SIG-M5 treated with dmso at 0.1 percent for 504 hours (cell line): ENCODE measurements around the gene MTG2.

Source experiments
- DNase-seq: peaks from one replicate; lab custom pipeline; 2025; ENCODE audit not compliant: unreplicated experiment; lab: John Stamatoyannopoulos, UW

MTG2 gene, protein sequence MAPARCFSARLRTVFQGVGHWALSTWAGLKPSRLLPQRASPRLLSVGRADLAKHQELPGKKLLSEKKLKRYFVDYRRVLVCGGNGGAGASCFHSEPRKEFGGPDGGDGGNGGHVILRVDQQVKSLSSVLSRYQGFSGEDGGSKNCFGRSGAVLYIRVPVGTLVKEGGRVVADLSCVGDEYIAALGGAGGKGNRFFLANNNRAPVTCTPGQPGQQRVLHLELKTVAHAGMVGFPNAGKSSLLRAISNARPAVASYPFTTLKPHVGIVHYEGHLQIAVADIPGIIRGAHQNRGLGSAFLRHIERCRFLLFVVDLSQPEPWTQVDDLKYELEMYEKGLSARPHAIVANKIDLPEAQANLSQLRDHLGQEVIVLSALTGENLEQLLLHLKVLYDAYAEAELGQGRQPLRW

DNA sequence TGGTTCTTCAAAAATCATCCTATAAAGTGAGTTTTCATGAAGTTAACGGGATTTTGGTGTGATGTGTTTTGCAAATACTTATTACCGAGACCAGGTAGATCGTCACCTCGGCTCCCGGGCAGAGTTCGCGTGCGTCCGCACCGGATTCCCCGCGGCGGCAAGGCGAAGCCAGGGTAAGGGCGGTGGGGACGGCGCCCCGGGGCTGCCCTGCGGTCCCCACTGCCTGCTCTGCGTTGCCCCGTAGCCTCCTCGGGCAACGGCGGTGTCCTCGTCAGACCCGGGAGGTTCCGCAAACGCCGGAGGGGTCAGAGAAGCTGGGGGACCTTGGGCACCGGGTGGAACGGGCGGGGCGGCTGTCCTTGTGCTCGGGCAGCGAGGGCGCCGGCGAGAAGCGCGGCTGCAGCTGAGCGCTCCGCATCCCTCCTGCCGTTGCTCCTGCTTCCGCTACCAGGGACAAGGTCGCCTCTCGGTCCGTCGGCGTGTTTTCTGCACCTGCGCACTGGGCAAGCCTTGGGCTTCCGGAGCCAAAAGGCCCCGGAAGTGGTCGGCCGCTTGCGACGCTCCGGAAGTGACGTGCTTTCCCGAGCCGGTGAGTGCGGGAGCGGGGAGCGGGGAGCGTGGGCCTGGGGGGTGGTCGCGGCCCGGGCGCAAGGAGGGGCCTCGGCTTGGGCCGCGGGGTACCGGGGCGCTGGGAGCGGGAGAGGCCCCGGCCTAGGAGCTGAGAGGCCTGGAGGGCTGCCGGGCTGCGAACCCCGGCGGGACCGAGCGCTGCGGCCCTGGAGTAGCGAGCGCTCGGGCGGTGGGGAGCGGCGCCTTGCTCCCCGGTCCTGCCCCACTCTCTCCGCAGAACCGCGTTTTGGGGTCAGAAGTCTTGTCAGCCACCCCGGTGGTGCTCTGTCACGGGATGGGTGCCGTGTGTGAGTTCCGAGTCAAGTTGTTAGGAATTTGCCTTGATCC, at the start of gene MTG2:
Gene MTG2, plus strand, starts transcription at position 560 of the 957 bp plus-strand sequence. CDS start 10,393 bp downstream, outside the sequence.
- peak; percentile 97 for DNase-seq

DNA sequence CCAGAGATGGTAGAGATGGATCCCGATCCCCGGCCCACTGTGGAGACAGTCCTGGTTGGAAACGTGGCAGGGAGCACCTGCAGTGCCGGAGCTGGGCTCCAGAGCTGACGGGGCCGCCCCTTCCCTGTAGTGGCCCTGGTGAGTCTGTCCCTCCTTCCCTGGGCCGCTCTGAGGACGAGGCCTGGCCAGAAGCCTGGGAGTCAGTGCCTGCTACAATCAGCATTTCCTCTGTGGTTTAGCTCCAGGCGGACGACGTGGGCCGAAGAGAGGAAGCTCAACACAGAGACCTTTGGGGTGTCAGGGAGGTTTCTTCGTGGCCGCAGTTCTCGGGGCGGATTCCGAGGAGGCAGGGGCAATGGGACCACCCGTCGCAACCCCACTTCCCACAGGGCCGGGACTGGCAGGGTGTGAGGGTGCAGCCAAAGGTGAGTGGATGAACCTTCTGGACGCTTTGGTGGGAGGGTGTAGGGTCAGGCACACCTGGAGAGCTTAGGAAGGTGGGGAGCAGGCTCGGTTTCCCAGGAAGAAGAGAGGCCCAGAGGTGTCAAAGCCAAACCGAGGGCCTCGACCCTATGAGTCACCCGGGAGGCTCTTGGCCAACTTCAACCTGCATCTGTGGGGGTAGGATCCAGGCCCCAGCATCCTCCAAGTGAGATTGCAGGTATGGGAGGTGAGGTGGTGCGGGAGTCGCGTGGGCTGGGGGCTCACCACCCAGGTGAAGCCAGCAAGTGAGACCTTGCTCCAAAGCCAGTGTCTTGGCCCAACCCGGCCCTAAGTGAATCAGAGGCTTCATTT, 49.6 kb upstream of the MTG2 start:
- no peak for DNase-seq

DNA sequence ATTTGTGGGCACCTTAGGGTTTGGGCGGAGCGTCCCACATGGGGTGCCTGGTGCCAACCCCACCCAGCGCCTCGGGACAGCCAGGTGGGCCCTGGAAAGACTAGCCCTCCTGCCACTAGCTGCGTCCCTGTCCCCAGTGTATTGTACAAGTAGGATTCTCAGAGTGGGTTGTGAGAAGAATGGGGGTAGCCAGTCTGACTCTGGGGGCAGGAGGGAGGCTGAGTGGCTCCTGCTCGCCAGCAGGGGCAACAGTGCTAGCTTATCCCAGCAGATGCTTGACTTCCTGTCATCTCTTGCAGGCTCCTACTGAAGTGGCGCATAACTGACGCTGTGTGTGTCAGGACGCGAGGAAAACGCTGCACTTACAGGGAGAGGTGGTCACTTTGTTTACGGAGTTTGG, 49.0 kb upstream of the MTG2 start:
- DNase-seq = peak; percentile 22

DNA sequence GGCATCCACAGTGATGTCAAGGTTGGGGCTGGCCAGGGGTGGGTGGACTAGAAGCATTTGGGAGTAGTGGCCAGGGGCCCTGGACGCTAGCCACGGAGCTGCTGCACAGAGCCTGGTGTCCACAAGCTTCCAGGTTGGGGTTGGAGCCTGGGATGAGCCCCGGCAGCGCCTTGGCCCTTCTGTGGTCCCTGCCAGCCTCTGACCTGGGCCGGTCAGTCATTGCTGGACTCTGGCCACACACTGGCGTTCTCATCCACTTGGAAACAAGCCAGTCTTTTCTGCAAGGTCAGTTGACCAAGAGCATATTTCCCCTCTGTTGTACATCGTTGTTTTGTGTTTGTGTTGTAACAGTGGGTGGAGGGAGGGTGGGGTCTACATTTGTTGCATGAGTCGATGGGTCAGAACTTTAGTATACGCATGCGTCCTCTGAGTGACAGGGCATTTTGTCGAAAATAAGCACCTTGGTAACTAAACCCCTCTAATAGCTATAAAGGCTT, 48.0 kb upstream of the MTG2 start:
- DNase-seq = no peak

DNA sequence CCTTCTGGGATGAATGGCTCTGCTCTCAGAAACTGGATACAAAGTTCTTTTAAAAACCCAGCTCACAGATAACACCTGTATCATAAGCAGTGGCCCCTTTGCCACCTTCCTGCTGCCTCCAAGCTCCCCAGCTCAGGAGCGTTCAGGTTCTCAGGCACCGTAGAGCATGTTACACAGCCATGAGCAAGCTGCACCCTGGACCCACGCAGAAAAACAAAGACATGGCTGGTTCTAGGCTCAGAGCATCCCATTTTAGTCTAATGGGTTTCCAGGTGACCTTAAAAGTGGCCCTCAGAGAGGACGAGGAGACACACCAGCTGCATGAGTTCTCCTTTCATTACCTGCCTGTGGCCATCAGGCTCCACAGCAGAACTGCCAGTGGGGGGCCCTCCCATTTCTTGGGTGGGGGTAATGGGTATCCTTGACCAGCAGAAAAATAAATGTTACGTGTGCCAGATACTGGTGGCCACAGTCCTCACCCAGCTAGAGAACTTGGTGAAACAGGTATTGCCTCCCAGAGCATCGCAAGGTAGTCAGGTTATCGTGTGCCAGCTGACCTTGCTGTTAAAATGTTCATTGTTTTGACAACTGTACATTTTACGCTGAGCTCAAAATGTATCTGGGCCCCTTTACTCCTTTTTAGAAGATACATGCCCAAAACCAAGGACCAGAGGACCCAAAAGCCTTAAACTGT, 47.1 kb upstream of the MTG2 start:
- DNase-seq = no peak

DNA sequence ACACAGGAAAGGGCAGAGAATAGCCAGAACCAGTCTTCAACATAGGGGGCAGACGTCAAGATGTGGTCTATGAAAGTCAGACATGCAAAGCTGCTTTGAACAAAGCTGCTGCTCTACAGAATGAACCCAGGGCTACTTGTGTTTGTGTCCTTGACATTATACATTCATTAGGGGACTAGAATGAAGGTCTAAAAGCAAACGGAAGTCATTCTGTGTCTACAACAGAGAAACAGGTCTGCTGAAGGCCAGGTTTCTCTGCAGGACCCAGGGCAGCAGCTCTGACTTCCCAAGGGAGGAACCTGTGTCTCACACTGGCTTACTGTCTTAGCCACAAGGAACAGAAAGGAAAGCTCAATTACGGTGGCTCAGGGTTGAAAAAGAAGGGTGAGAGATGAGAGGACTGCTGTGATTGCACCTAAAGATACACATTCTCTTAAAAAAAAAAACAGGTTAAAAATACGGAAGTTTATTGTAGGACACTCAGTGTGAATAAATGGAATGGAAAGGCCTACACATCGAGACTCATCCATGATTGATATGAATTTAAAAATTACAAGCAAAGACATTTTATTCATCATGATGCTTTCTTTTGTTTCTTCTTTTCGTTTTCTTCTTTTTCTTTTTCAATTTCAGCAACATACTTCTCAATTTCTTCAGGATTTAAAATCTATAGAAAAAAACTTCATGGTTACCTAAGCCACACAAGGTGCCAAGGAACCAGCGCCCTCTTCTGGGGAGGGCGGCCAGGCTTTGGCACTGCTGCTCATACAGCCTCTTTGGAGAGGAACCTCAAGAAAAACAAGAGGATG, 46.3 kb upstream of the MTG2 start:
- DNase-seq = peak; percentile 63

DNA sequence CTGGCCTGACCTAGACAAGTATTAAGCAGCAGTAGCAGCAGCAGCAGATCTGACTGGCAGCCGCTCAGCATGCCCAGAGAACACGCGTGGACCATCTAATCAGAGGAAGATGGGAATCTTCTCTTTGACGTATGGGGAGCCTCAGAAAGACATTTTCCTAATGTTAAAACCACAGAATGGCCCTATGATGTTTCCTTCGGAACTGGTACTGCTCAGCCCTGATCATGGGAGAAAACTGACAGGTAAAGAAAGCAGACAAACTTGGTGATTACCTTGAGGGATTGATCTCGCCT, 45.8 kb upstream of the MTG2 start:
- DNase-seq = no peak

DNA sequence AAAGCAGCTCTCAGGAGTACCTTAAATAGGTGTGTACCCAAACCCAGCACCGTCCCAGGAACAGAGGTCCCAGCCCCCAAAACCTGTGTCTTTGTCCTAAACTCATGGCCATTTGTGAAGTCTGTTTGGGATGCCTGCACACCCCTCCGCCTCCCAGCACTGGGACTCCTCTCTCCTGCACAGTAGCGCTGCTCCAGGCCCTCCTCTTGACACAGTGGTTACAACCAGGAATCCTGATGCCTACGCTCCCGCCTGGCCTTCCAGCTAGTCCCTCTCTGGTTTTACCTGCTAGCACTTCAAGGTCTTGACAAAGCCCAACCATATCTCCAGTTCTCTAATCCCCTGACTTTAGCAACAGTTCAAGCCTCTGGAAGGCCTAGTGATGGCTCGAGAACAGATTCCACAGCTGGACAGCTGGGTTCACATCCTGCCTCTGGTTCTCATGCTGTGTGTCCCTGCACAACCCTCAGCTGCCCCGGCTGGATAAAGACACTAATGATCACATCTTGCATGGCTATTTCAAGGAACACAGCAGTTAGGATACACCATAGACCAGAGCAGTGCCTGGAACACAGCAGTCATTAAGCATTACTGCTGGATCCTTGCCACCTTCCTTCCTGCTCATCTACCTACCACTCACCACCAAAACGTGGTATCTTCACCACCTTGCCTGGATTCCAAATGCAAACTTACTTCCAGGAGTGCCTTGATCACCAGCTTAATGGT, 45.2 kb upstream of the MTG2 start:
- DNase-seq = no peak

DNA sequence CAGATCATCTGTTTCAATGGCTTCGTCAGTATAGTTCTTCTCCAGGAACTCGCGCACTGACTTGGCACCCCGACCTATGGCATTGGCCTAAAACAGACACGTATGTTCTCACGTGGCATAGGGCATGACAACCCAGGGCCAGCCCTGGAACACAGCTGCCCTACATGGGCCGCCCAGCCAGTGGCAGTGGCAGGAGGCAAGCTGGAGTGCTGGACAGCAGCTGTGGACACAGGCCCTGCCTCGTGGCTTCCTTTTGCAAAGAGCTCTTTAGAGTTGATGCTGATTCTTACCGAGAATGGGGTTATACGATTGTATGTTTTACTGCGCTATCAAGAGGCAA, 44.7 kb upstream of the MTG2 start:
- no peak for DNase-seq

DNA sequence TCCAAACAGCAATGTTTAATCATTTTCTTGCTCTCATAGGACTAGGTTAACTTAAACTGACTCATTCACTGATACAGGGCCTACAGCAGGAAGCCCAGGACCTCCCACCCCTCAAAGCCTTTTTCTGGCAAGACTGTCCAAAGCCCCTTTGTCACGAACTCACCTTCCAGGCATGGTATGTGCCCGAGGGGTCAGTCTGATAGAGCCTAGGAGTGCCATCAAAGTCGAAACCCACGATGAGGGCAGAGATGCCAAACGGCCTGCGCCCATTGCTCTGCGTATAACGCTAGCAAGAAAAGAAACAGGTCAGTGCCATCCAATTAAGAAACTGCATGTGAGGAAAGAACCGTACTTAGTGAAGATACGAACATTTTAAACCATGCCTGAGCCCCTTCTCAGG, 43.9 kb upstream of the MTG2 start:
- DNase-seq = no peak

DNA sequence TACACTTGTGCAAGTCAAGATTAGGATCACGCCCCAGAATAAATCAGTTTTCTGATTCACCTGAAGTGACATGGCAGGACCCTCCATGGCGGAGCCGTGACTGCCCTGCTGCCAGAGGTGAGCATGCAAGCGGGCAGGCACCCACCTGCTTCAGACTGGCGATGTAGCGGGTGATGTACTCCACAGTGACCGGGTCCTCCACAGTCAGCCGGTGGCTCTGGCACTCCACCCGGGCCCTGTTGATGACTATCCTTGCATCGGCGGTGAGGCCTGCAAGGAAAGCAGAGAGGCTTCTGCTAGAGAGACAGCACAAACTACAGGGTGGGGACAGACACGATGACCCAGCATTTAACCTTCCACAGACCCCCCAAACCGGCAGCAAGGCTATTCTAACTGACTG, 43.2 kb upstream of the MTG2 start:
- no peak for DNase-seq

DNA sequence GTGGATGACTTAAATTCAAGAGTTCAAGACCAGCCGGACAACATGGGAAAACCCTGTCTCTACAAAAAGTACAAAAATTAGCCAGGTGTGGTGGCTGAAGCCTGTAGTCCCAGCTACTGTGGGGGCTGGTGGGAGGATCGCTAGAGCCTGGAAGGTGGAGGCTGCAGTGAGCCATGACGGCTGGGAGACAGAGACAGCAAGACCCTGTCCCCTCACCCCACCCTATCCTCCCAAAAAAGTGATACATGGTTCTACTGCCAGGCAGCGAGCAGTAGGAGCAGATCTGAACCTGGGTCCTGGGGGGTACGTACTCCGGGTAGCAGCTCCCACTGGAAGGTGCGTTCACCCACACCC, 41.8 kb upstream of the MTG2 start:
- DNase-seq = no peak

DNA sequence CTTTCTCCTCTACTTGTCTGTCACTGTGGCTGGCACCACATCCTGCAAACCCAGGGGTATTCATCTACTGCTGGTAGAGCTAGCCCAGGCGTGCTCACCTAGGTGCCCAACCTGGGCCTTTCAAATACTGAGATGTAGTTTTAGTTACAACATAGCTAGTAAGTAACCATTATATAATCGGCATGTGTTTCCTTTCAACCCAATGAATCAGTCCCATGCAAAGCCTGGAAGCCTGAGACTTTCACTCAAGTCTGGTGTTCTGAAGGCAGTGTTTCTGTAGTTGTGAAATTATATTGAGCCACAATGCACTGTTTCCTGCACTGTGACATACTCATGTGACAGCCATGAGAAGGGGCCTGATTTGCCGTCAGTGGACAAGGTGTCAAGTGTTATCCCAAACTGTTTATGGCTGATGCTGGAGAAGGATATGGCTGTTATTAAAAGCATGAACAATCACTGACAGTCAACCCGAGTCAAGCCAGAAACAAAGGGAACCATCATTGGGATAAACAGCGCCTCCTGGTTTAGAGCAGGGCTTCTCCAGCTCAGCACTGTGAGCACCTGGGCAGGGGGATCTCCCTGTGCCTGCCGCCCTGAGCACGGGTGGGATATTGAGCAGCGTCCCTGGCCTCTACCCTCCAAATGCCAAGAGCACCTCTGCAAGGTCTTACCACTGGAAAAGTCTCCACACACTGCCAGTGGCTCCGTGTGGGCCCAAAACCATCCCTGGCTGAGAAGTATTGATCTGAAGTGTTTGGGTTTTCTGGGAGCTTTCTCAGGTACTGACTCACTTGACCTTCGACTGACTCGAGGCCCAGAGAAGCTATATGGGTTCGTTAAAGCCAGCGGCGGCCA, 41.2 kb upstream of the MTG2 start:
- peak; percentile 60 for DNase-seq

DNA sequence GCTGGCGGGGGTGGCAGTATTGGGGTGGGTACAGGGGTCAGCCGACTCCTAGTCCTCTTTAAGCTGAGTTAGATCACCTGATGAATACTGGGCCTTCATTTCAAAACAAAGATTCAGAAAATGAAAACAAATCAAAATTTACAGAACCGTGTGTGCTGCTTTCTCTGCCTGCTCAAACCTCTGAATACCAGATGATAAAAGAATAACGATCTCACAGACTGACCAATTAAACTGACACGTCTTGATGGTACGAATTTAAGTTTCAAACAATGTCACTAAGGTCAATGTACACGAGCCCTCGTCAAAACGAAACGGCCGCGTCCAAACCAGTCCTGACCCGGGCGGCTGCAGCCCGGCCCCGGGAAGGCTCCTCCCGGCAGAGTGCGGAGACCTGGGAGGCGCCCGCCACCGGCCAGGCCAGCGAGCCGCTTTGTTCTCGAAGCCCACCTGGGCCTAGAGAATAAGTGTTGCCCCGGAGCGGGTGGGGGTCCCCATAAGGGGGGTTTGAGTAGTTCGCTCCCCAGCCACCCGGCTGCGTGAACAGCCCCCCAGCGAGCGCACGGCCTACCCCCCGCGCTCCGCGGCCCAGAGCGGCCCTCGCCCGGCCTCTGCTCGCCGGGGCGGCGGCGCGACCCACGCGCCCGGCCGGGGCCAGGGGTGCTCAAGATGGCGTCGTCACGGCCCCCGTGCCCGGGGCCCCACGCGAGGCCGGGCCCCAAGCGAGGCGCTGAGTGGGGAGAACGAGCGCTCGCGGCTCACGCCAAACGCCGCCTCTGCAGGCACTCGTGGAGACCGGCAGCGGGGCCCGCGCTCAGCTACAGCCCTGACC, 40.4 kb upstream of the MTG2 start:
- DNase-seq = no peak

DNA sequence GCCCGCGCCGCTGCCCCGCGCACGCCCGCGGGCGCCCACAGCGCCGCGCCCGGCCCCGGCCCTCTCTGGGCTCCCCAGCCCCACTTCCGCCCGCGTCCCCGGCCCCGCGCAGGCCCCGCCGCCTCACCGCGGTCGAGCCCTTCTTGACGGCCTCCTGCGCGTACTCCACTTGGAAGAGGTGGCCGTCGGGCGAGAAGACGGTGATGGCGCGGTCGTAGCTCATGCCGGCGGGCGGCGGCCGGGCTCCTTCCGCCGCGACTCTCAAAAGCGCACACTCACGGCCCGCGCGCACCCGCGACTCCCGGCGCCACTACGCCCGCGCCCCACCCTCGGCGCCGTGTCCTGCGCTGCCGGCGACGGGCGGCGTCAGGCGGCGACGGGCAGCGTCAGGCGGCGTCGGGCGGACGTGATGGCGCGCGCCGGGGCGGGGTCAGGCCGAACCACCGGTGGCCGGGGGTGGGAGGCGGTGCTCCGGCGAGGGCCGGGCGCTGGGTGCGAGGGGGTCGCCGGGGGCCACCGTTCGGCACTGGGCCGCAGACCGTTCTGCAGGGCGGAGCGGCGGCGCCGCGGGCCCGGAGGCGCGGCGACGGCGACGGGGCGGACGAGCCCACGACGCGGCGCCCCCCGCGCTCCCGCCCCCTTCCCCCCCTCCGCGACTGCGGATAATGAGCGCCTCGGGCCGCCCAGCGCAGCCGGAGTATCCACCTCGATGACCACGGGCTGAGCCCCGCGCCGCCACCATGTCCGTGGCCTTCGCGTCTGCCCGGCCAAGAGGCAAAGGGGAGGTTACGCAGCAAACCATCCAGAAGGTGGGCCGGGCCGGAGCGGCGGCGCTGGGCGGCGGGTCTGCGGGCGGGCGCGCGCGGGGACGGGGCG, 39.5 kb upstream of the MTG2 start, which contains the start of the genes PSMA7 and SS18L1:
Gene PSMA7, minus strand, starts transcription at position 314 of the 876 bp plus-strand sequence. Its CDS starts 91 bp downstream, at position 223.
Gene SS18L1, plus strand, starts transcription at position 689 of the 876 bp plus-strand sequence. Its CDS starts 52 bp downstream, at position 741.
- peak; percentile 90 for DNase-seq
